Gastroesophageal sphincter (tissue), 4 donors: Measurements from ENCODE around the gene MYL12A. TPM values are rescaled to one million over a fixed set of nuclear protein-coding genes. Genes with fewer than 3 reads are reported as not detected.

Experiments
- ATAC-seq: fragments of 150-250 bp; one replicate; pipeline ENCODE4 v1.9.1; 2016; ENCODE audit warnings: mild to moderate bottlenecking, moderate library complexity
- H3K27ac ChIP-seq, 4 donors: fragments of 200-600 bp; sonication (generic) in 3 of 4; 1 replicate in 3 of 4; 2 replicates in 1 of 4; pipeline ENCODE4 v1.5.1; 2016 to 2019
- H3K27me3 ChIP-seq: fragments of 200-600 bp; sonication (generic); one replicate; pipeline ENCODE4 v1.5.1; 2019
- H3K36me3 ChIP-seq, 2 donors: fragments of 200-600 bp; sonication (generic); one replicate each; pipeline ENCODE4 v1.5.1; 2019; ENCODE audit warnings: control low read depth in 1 of 2
- H3K4me1 ChIP-seq, 3 donors: fragments of 200-600 bp; sonication (generic); 1 replicate in 2 of 3; 2 replicates in 1 of 3; pipeline ENCODE4 v1.5.1; 2016 to 2019; ENCODE audit warnings: control low read depth in 2 of 3
- H3K4me3 ChIP-seq, 2 donors: fragments of 200-600 bp; sonication (generic); one replicate each; pipeline ENCODE4 v1.5.1; 2019; ENCODE audit warnings: mild to moderate bottlenecking in 1 of 2, moderate library complexity in 1 of 2
- H3K9me3 ChIP-seq, 3 donors: fragments of 200-600 bp; sonication (generic); one replicate each; pipeline ENCODE4 v1.5.1; 2017 to 2019; ENCODE audit warnings: control low read depth in 2 of 3
- CTCF ChIP-seq, 4 experiments: fragments of 200-600 bp in 2 of 4; fragments of 450-650 bp in 2 of 4; sonication (generic) in 1 of 4; IDR thresholded peaks; one replicate each; pipeline ENCODE4 v1.5.1; 2017 to 2019; ENCODE audit warnings: antibody characterized with exemption in 4 of 4, mild to moderate bottlenecking in 2 of 4, moderate library complexity in 2 of 4
- EP300 ChIP-seq: sonication (generic); formaldehyde crosslinking; IDR thresholded peaks from one replicate; pipeline ENCODE4 v1.6.1; 2017; ENCODE audit warnings: antibody characterized with exemption, mild to moderate bottlenecking
- POLR2A ChIP-seq, 2 donors: fragments of 450-650 bp; IDR thresholded peaks; one replicate each; pipeline ENCODE4 v1.6.1; 2017; ENCODE audit warnings: antibody characterized with exemption in 2 of 2, mild to moderate bottlenecking in 2 of 2, moderate library complexity in 1 of 2
- POLR2AphosphoS5 ChIP-seq: sonication (generic); formaldehyde crosslinking; IDR thresholded peaks from one replicate; pipeline ENCODE4 v1.6.1; 2017; ENCODE audit warnings: antibody characterized with exemption
- WGBS, 2 donors: methylation state at CpG; one replicate each; pipeline ENCODE4 v1.1.5; 2018; ENCODE audit warnings: low coverage in 1 of 2; 5-methylcytosine and 5-hydroxymethylcytosine counted together
- total RNA-seq, 4 donors: library from RNA; depleted of rRNA; stranded (reverse); fragments of >200 nt; gene quantifications; one replicate each; pipeline ENCODE4 v1.1.0, GENCODE V29; 2016

MYL12A gene
- total RNA-seq, 4 donors from 2014 or later, result 193 to 582 (median 307) TPM

GRCh38 chr18:3294435-3295080 is 47.0 kb downstream of the MYL12A start:
- Histone ChIP-seq H3K36me3 (no peaks in the 10 kb centered on the region), H3K9me3 (peaks cover 0 to 8% (median 0%) of the 10 kb centered on the region in 3 donors), H3K27me3 (no peaks in the 10 kb centered on the region), H3K4me3 (no peak overlapping the region), H3K27ac (no peak overlapping the region), H3K4me1 (peaks cover 0 to 14% (median 0%) of the 10 kb centered on the region in 3 donors)
- no peak for TF ChIP-seq POLR2A (IDR thresholded peaks at IDR 0.05)
- TF ChIP-seq POLR2AphosphoS5, result no peak
- TF ChIP-seq EP300, result no peak
- TF ChIP-seq CTCF (IDR thresholded peaks at IDR 0.05), result no peak
- no peak for ATAC-seq
- 81 to 100% methylated on average over 2 of the region's 3 CpGs for WGBS, 2 donors

DNA sequence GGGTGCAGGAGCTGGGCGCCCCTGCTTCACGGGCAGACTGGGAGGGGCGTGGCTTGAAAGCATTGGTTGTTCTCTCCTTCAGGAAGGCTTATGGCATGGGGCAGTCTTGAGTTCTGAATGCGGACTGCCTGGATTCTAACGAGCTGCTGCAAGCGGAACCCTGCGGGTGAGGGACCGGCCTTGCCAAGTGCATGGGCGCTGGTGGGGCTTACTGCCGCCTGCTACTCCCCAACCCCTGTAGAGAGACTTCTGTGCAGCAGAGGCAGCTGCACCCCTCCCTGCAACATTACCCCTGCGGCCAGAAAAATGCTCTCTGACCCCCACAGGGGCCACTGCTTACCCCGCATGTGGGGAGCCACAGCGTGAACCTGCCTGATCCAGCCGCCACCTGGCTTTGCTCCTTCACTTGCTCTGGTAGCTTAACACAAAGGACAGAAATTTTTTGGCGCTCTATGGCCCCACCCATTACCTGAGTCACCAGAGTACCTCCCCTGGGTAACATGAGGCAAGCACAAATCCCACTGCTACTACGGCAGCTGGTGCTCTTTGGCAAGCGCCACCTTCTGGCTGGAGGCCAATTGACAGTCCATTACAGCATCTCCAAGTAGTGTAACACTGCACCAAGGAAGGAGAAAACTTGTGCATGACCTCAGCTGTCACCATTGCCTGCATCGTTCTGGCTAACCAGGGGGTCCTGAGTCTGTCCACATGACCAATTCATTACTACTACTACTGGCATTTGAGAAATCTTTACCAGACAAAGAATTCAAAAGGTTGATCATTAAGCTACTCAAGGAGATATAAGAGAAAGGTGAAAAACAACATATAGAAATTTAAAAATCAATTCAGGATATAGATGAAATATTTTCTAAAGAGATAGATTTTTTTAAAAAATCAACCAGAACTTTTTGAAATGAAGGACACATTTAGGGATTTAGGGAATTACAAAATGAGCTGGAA is 49.7 kb downstream of the MYL12A start:
- ATAC-seq, result peak; percentile 71
- H3K36me3 ChIP-seq, result no peaks in the 10 kb centered on the region
- peak overlapping the region; percentile 20 to 52 for H3K4me3 ChIP-seq
- WGBS, 2 donors, result 0 to 13% methylated on average over 3 to 4 of the region's 18 CpGs
- TF ChIP-seq EP300, result no peak
- TF ChIP-seq POLR2AphosphoS5, result peak; percentile 31
- no peak for TF ChIP-seq POLR2A (IDR thresholded peaks at IDR 0.05)
- peak in 1 of 4 experiments; percentile 47 for TF ChIP-seq CTCF (IDR thresholded peaks at IDR 0.05)
- H3K27ac ChIP-seq, result peak overlapping the region in 3 of 4 donors; percentile 44 to 60 (median 46)
- peaks cover 0 to 8% (median 0%) of the 10 kb centered on the region in 3 donors for H3K9me3 ChIP-seq
- H3K4me1 ChIP-seq, result peaks cover 0 to 14% (median 0%) of the 10 kb centered on the region in 3 donors
- H3K27me3 ChIP-seq, result no peaks in the 10 kb centered on the region

- Histone ChIP-seq H3K9me3 (no peaks in the 10 kb centered on the region), H3K36me3 (no peaks in the 10 kb centered on the region), H3K4me3 (no peak overlapping the region), H3K27ac (no peak overlapping the region), H3K27me3 (no peaks in the 10 kb centered on the region), H3K4me1 (no peaks in the 10 kb centered on the region)
- WGBS, 2 donors, result 86% methylated on average over 1 of the region's 1 CpG; no CpG with 5 or more reads in 1 of the 2 donors
- ATAC-seq, result no peak
- TF ChIP-seq POLR2AphosphoS5 (no peak), POLR2A (IDR thresholded peaks at IDR 0.05) (no peak), CTCF (IDR thresholded peaks at IDR 0.05) (no peak)
Observed at GRCh38 chr18:3304832-3305231, 57.2 kb downstream of the MYL12A start.

DNA sequence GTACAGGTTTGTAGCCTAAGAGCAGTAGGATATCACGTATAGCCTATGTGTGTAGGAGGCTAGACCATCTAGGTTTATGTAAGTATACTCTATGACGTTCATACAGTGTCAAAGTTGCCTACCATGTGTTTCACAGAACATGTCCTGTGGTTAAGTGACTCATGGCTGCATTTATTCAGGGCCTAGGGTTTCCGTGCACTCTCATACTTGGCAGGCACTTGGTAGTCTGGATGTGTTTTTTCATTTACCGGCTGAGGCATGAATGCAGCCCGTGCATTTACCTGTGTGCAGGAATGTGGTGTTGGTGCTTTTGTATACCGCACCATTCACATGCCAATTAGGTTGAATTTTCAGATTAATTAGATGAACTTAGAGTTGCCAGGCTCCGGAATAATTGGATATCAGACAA is 57.8 kb downstream of the MYL12A start:
- Histone ChIP-seq H3K27me3 (no peaks in the 10 kb centered on the region), H3K27ac (no peak overlapping the region), H3K4me1 (no peaks in the 10 kb centered on the region), H3K9me3 (no peaks in the 10 kb centered on the region), H3K4me3 (no peak overlapping the region), H3K36me3 (no peaks in the 10 kb centered on the region)
- ATAC-seq, result no peak
- 83% methylated on average over 5 to 6 of the region's 7 CpGs for WGBS, 2 donors
- TF ChIP-seq EP300 (no peak), POLR2A (IDR thresholded peaks at IDR 0.05) (no peak), CTCF (IDR thresholded peaks at IDR 0.05) (no peak), POLR2AphosphoS5 (no peak)

Other genes starting within 250 kb of the MYL12A start
- 10 to 100 TPM; 17.6 to 34.3 (median 25.6) TPM for gene LPIN2, start 234.7 kb upstream of the MYL12A start, total RNA-seq
- gene MYOM1, start 27.8 kb upstream of the MYL12A start, total RNA-seq, result 10 to 100 TPM; 14.8 to 37.6 (median 24.6) TPM
- gene MYL12B, start 14.3 kb downstream of the MYL12A start, total RNA-seq, result 100 to 1,000 TPM; 148 to 354 (median 233) TPM
- 10 to 100 TPM; 55.5 to 95.8 (median 77.0) TPM for gene TGIF1, start 202.4 kb downstream of the MYL12A start, total RNA-seq